OCI-LY3 (cell line): ENCODE measurements around the gene TMSB10.

Experiments
- CTCF ChIP-seq: fragments of 200-600, 300-600 bp; sonication (generic); IDR thresholded peaks from 2 replicates; pipeline ENCODE4 v1.5.1; 2014; ENCODE audit warnings: antibody characterized with exemption, low read length, low read depth
- EZH2phosphoT487 ChIP-seq: fragments of 200-600 bp; shearing (Covaris generic); IDR thresholded peaks from 2 replicates; pipeline ENCODE4 v1.6.1; 2018; ENCODE audit warnings: antibody characterized with exemption, mixed run types, low read depth

GRCh38 chr2:84886791-84887190, 18.7 kb upstream of the TMSB10 start:
- TF ChIP-seq CTCF (no peak), EZH2phosphoT487 (no peak)
